SK-N-SH (cell line): ENCODE measurements around the gene CEP70.

Experiments
- JUND ChIP-seq: IDR thresholded peaks from 2 replicates; pipeline ENCODE4 v1.4.0; 2012
- POLR2AphosphoS5 ChIP-seq: IDR thresholded peaks from 2 replicates; pipeline ENCODE4 v1.6.1; 2012; ENCODE audit warnings: low read depth, low read length
- RCOR1 ChIP-seq: fragments of 150-350 bp; IDR thresholded peaks from 2 replicates; pipeline ENCODE4 v1.6.1; 2017; ENCODE audit warnings: antibody characterized with exemption, low read length
- YY1 ChIP-seq: IDR thresholded peaks from 2 replicates; pipeline ENCODE4 v1.4.0; 2012; ENCODE audit warnings: low read depth, mild to moderate bottlenecking
- TF ChIP-seq, protein P1 (sequence below): fragments of 200-600 bp; sonication (generic); IDR thresholded peaks from 2 replicates; pipeline ENCODE4 v1.6.1; 2017; ENCODE audit warnings: antibody characterized with exemption, mild to moderate bottlenecking, moderate library complexity

DNA sequence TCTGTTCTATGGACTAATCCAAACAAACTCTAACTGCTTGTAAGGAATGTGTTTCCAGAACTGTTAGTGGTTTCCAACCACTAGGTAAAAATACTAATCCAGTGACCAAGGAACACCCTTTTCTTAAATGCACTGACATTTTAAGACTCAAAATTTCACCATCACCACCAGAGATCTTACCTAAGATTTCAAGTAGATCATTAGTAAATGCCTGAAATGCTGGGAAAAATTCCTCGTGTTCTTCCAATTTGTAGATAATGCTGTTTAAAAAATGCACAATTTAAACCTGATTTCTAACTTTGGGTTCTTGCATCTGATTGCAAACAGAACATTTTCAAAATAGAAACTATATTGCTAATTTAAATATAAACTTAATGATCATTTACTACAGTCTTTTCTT, 96.2 kb downstream of the CEP70 start:
- TF ChIP-seq, protein P1, sequence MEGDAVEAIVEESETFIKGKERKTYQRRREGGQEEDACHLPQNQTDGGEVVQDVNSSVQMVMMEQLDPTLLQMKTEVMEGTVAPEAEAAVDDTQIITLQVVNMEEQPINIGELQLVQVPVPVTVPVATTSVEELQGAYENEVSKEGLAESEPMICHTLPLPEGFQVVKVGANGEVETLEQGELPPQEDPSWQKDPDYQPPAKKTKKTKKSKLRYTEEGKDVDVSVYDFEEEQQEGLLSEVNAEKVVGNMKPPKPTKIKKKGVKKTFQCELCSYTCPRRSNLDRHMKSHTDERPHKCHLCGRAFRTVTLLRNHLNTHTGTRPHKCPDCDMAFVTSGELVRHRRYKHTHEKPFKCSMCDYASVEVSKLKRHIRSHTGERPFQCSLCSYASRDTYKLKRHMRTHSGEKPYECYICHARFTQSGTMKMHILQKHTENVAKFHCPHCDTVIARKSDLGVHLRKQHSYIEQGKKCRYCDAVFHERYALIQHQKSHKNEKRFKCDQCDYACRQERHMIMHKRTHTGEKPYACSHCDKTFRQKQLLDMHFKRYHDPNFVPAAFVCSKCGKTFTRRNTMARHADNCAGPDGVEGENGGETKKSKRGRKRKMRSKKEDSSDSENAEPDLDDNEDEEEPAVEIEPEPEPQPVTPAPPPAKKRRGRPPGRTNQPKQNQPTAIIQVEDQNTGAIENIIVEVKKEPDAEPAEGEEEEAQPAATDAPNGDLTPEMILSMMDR: no peak
- TF ChIP-seq YY1 (no peak), POLR2AphosphoS5 (no peak), RCOR1 (no peak), JUND (no peak)
